Measurements from ENCODE around the gene PGAP2.

GRCh38 chr11:3830088-3830487 lies 21.7 kb downstream of the PGAP2 start:
- TF ChIP-seq, protein P1, sequence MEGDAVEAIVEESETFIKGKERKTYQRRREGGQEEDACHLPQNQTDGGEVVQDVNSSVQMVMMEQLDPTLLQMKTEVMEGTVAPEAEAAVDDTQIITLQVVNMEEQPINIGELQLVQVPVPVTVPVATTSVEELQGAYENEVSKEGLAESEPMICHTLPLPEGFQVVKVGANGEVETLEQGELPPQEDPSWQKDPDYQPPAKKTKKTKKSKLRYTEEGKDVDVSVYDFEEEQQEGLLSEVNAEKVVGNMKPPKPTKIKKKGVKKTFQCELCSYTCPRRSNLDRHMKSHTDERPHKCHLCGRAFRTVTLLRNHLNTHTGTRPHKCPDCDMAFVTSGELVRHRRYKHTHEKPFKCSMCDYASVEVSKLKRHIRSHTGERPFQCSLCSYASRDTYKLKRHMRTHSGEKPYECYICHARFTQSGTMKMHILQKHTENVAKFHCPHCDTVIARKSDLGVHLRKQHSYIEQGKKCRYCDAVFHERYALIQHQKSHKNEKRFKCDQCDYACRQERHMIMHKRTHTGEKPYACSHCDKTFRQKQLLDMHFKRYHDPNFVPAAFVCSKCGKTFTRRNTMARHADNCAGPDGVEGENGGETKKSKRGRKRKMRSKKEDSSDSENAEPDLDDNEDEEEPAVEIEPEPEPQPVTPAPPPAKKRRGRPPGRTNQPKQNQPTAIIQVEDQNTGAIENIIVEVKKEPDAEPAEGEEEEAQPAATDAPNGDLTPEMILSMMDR (IDR thresholded peaks at IDR 0.05): no peak
- no peak for TF ChIP-seq POLR2AphosphoS5 (IDR thresholded peaks at IDR 0.05)
- no peak for TF ChIP-seq POLR2A (IDR thresholded peaks at IDR 0.05; ENCODE audit: low read depth)
- TF ChIP-seq EP300 (IDR thresholded peaks at IDR 0.05): no peak

Data from esophagus muscularis mucosa (tissue), 4 donors.